HG02840 (cell line): Measurements from ENCODE around the gene AP2A2.

Experiments used
- ATAC-seq: cut with Tn5 transposase; IDR thresholded peaks from one replicate; pipeline ENCODE4 v1.9.1; 2021; ENCODE audit warnings: mild to moderate bottlenecking, moderate library complexity, moderate number of reproducible peaks; ENCODE audit not compliant: unreplicated experiment, low FRiP score

The AP2A2 gene

GRCh38 chr11:1050581-1051355, 125.1 kb downstream of the AP2A2 start:
- no peak for ATAC-seq

GRCh38 chr11:1051356-1052132, 125.9 kb downstream of the AP2A2 start:
- ATAC-seq, result no peak

GRCh38 chr11:1052133-1053011, 126.7 kb downstream of the AP2A2 start:
- ATAC-seq, result no peak

- ATAC-seq, result no peak
These were observed 127.6 kb downstream of the AP2A2 start for GRCh38 chr11:1053121-1053901.

- no peak for ATAC-seq
These were observed 128.8 kb downstream of the AP2A2 start for GRCh38 chr11:1054143-1055108.

GRCh38 chr11:1055109-1055703, 129.5 kb downstream of the AP2A2 start:
- ATAC-seq, result no peak

GRCh38 chr11:1055990-1056771, 130.5 kb downstream of the AP2A2 start:
- ATAC-seq, result no peak

GRCh38 chr11:1057806-1058205, 132.1 kb downstream of the AP2A2 start:
- no peak for ATAC-seq

GRCh38 chr11:1059759-1060158, 134.1 kb downstream of the AP2A2 start:
- no peak for ATAC-seq

GRCh38 chr11:1060410-1060809, 134.7 kb downstream of the AP2A2 start:
- no peak for ATAC-seq

GRCh38 chr11:1060852-1061616, 135.4 kb downstream of the AP2A2 start:
- ATAC-seq, result no peak
